GM12878 (cell line): Measurements from ENCODE around the gene CDH1. TPM values are rescaled to one million over a fixed set of nuclear protein-coding genes. Genes with fewer than 3 reads are reported as not detected.

Experiments used
- ATAC-seq: fragments of 200-7000 bp; cut with Tn5 transposase; 3 replicates; pipeline ENCODE4 v1.9.1; 2020; ENCODE audit warnings: mild to moderate bottlenecking, moderate library complexity
- BruUV-seq: library from RNA; stranded (reverse); fragments of 400-500 nt; replicated peaks from 2 replicates; lab custom pipeline; 2021; lab: Mats Ljungman, UMichigan
- CTCF ChIA-PET: fragments of 300-600 bp; sonication (Branson Sonifier 250); formaldehyde crosslinking; extraction: SDS; loops from one replicate; lab custom pipeline; 2021; ENCODE audit warnings: inconsistent platforms; lab: Yijun Ruan, JAX
- POLR2A ChIA-PET: fragments of 350-600 bp; formaldehyde crosslinking; extraction: SDS; loops from one replicate; lab custom pipeline; 2021; ENCODE audit warnings: inconsistent platforms; lab: Charles Lee
- RAD21 ChIA-PET: fragments of 300-600 bp; sonication (Branson Sonifier 250); formaldehyde crosslinking; loops from one replicate; lab custom pipeline; 2023; ENCODE audit warnings: antibody characterized with exemption; ENCODE audit not compliant: unreplicated experiment; lab: Charles Lee
- SMC1A ChIA-PET: fragments of 300-600 bp; sonication (Branson Sonifier 250); formaldehyde crosslinking; loops from one replicate; lab custom pipeline; 2023; ENCODE audit not compliant: unreplicated experiment, uncharacterized antibody; lab: Charles Lee
- DNase-seq: peaks from one replicate; pipeline ENCODE4 v3.0.0-alpha.2; 2011; ENCODE audit warnings: low read depth, low spot score
- FAIRE-seq: peaks from 3 replicates; lab custom pipeline; 2011; peaks lifted over from hg19 to GRCh38; lab: Jason Lieb, UNC
- H2AFZ ChIP-seq: 2 replicates; pipeline ENCODE4 v1.6.0; 2011; ENCODE audit warnings: low read depth, low read length, control low read depth; ENCODE audit not compliant: control insufficient read depth
- H3K27ac ChIP-seq: 2 replicates; pipeline ENCODE4 v1.5.1; 2011; ENCODE audit warnings: control low read depth; ENCODE audit not compliant: control insufficient read depth, insufficient read depth
- H3K27me3 ChIP-seq, 2 experiments: replicated peaks in 1 of 2; 2 replicates each; pipeline versions ENCODE4 v1.6.0 to v1.6.1; 2011; ENCODE audit warnings: low read length in 1 of 2; ENCODE audit not compliant: control insufficient read depth in 2 of 2, insufficient read depth in 2 of 2
- H3K36me3 ChIP-seq, 2 experiments: 2 replicates each; pipeline ENCODE4 v1.5.1; 2011; ENCODE audit warnings: low read length in 1 of 2; ENCODE audit not compliant: control insufficient read depth in 2 of 2, insufficient read depth in 2 of 2
- H3K4me1 ChIP-seq: 2 replicates; pipeline ENCODE4 v1.6.1; 2011; ENCODE audit warnings: mild to moderate bottlenecking, low read length, moderate library complexity, mixed read lengths; ENCODE audit not compliant: control insufficient read depth, insufficient read depth
- H3K4me2 ChIP-seq: 2 replicates; pipeline ENCODE4 v1.6.0; 2011; ENCODE audit warnings: control low read depth; ENCODE audit not compliant: control insufficient read depth, insufficient read depth
- H3K4me3 ChIP-seq: fragments of 200-600 bp; sonication (generic); 2 replicates; pipeline ENCODE4 v1.5.1; 2016
- H3K79me2 ChIP-seq: 2 replicates; pipeline ENCODE4 v1.6.0; 2011; ENCODE audit warnings: low read length; ENCODE audit not compliant: control insufficient read depth, insufficient read depth
- H3K9ac ChIP-seq: 2 replicates; pipeline ENCODE4 v1.8.0; 2011; ENCODE audit warnings: low read length, control low read depth, mixed read lengths; ENCODE audit not compliant: control insufficient read depth, insufficient read depth
- H3K9me3 ChIP-seq: replicated peaks from 3 replicates; pipeline ENCODE4 v1.5.1; 2011; ENCODE audit warnings: mild to moderate bottlenecking, low read length; ENCODE audit not compliant: control insufficient read depth, insufficient read depth
- H4K20me1 ChIP-seq: 2 replicates; pipeline ENCODE4 v1.6.0; 2011; ENCODE audit not compliant: control insufficient read depth, insufficient read depth
- CHD4 ChIP-seq: fragments of 200-600 bp; sonication (generic); IDR thresholded peaks from 2 replicates; pipeline ENCODE4 v1.6.1; 2016; ENCODE audit warnings: mild to moderate bottlenecking
- CUX1 ChIP-seq: IDR thresholded peaks from 2 replicates; pipeline ENCODE4 v1.6.1; 2012; ENCODE audit warnings: improper control_type of control experiment, low read depth, low read length; ENCODE audit not compliant: insufficient replicate concordance
- EP300 ChIP-seq, 2 experiments: fragments of 150-350 bp in 1 of 2; IDR thresholded peaks; 2 replicates each; pipeline ENCODE4 v1.6.1; 2011 to 2012; ENCODE audit warnings: low read depth in 2 of 2, low read length in 2 of 2, borderline replicate concordance in 1 of 2, improper control_type of control experiment in 1 of 2, inconsistent platforms in 1 of 2; ENCODE audit not compliant: control insufficient read depth in 1 of 2
- HDGF ChIP-seq: fragments of 450-650 bp; IDR thresholded peaks from 2 replicates; pipeline ENCODE4 v1.6.1; 2016; ENCODE audit warnings: antibody characterized with exemption
- MTA3 ChIP-seq: IDR thresholded peaks from 2 replicates; pipeline ENCODE4 v1.6.1; 2012; ENCODE audit warnings: low read length, inconsistent platforms, borderline replicate concordance
- MXI1 ChIP-seq: fragments of 150-350 bp; IDR thresholded peaks from 2 replicates; pipeline ENCODE4 v1.6.1; 2011; ENCODE audit warnings: low read depth, mild to moderate bottlenecking, inconsistent platforms, low read length, improper control_type of control experiment
- NBN ChIP-seq: fragments of 450-650 bp; IDR thresholded peaks from 2 replicates; pipeline ENCODE4 v1.6.1; 2016
- NR2F1 ChIP-seq: fragments of 450-650 bp; conservative IDR thresholded peaks from 2 replicates; pipeline ENCODE4 v1.6.1; 2017; ENCODE audit warnings: mild to moderate bottlenecking
- POLR2A ChIP-seq: IDR thresholded peaks from 2 replicates; pipeline ENCODE4 v1.6.1; 2011; ENCODE audit warnings: low read depth, mild to moderate bottlenecking, low read length
- SPI1 ChIP-seq: IDR thresholded peaks from 2 replicates; pipeline ENCODE4 v1.6.1; 2011; ENCODE audit warnings: low read depth, mild to moderate bottlenecking, low read length, moderate library complexity, borderline replicate concordance; ENCODE audit not compliant: insufficient read depth
- WGBS: methylation state at CpG from one replicate; pipeline ENCODE4 v1.1.6; 2016; ENCODE audit warnings: low lambda C conversion rate; ENCODE audit not compliant: insufficient replicate concordance, insufficient coverage; ENCODE audit errors: missing lambda C conversion rate; 5-methylcytosine and 5-hydroxymethylcytosine counted together
- in situ Hi-C: fragments of 300-500 bp; cut with MboI; formaldehyde crosslinking; loops from 9 replicates; pipeline ENCODE4 v1.14.3; 2018; ENCODE audit warnings: mixed read lengths
- intact Hi-C: fragments of 100-400 bp; cut with micrococcal nuclease; formaldehyde crosslinking; loops from one replicate; pipeline ENCODE4 v1.14.2; 2022; ENCODE audit not compliant: unreplicated experiment
- polyA plus RNA-seq, 11 experiments: library from polyadenylated mRNA; depleted of rRNA in 4 of 11; unstranded in 6 of 11; stranded (reverse) in 5 of 11; fragments of >200 nt; fragmentation: Nextera tagmentation in 4 of 11; fragmentation: Illumina TruSeq in 1 of 11; extraction: Ambion mirVana in 4 of 11; extraction: Trizol in 1 of 11; gene quantifications; 1 replicate in 1 of 11; 2 replicates in 10 of 11; pipeline versions ENCODE4 v1.2.1 to v1.2.3, GENCODE V29; 2011 to 2016; ENCODE audit warnings: inconsistent platforms in 2 of 11, missing spikeins in 2 of 11, low read depth in 1 of 11
- total RNA-seq, 4 experiments: library from RNA; depleted of rRNA in 3 of 4; stranded (reverse); fragments of >200 nt in 3 of 4; fragmentation: Illumina TruSeq in 1 of 4; extraction: Trizol in 1 of 4; gene quantifications; 2 replicates each; pipeline versions ENCODE4 v1.2.1 to v1.2.3, GENCODE V29; 2013 to 2021

The CDH1 gene
- total and polyA plus RNA-seq, 10 of the 15 experiments (the other 5 are each of a cell fraction or from before 2014, with no cell fraction given), result 2.2 to 30.6 (median 17.7) TPM

- intact Hi-C loops, result loop anchor here (5.0 kb wide), 2 partner anchors 274 to 321 kb away; no protein-coding TSS in a partner anchor
- DNase-seq (no peak), FAIRE-seq (no peak), ATAC-seq (no peak)
- H3K79me2 ChIP-seq, result peaks cover 9% of the 10 kb centered on the region
- H3K4me3 ChIP-seq, result no peak overlapping the region
- ChIA-PET SMC1A (interaction anchor here (1.6 kb wide), 1 partner anchor 13 kb away, joined by 5 read pairs; no protein-coding TSS in a partner anchor), RAD21 (no interaction called here), POLR2A (no interaction called here), CTCF (interaction anchor here (5.5 kb wide), 1 partner anchor 275 kb away, joined by 55 read pairs; no protein-coding TSS in a partner anchor)
- TF ChIP-seq HDGF (no peak), CUX1 (no peak), POLR2A (no peak), MTA3 (no peak), NBN (no peak), CHD4 (no peak), NR2F1 (no peak), MXI1 (no peak), SPI1 (no peak), EP300 (IDR thresholded peaks at IDR 0.05; ENCODE audit: borderline replicate concordance in 1 of 2, control insufficient read depth in 1 of 2, low read depth in 2 of 2, low read length in 2 of 2) (no peak)
- H3K4me2 ChIP-seq, result no peak overlapping the region
- no peaks in the 10 kb centered on the region for H3K27me3 ChIP-seq
- H3K9me3 ChIP-seq, result no peaks in the 10 kb centered on the region
- H3K36me3 ChIP-seq, result no peaks in the 10 kb centered on the region
- H3K4me1 ChIP-seq, result peaks cover 9% of the 10 kb centered on the region
- in situ Hi-C loops, result no loop called here
- H2AFZ ChIP-seq, result no peak overlapping the region
- H4K20me1 ChIP-seq, result no peaks in the 10 kb centered on the region
- WGBS, result 98% methylated on average over 9 of the region's 9 CpGs
- BruUV-seq, result no TSS peak
- no peak overlapping the region for H3K9ac ChIP-seq
- no peak overlapping the region for H3K27ac ChIP-seq
These were observed 111.7 kb downstream of the CDH1 start for GRCh38 chr16:68848786-68849185.
